ENCODE data around the gene UBXN1.
"Not testable (repeated sequence)": the region's sequence is repeated elsewhere in the genome, so short reads cannot be mapped to it uniquely, and the experiment has no call there.

The UBXN1 gene

GRCh38 chr11:62665599-62666258 is 13.1 kb downstream of the UBXN1 start:
- peak; percentile 34 for DNase-seq (ENCODE audit: low read depth)
- peak overlapping the region; percentile 99 for H3K4me3 ChIP-seq (ENCODE audit: low read length)
- no peak for TF ChIP-seq CTCF (IDR thresholded peaks at IDR 0.05; ENCODE audit: insufficient read depth, low read depth, low read length, missing control alignments)

GRCh38 chr11:62665075-62665598 is 13.7 kb downstream of the UBXN1 start, which contains the start of the genes C11orf98 and CSKMT:
Gene C11orf98, minus strand, starts transcription at chr11:62665210. Its CDS starts 41 bp downstream, at chr11:62665169.
Gene CSKMT, plus strand, starts transcription at chr11:62665312. Its CDS starts 568 bp downstream, at chr11:62665880.
- peak; percentile 91 for DNase-seq (ENCODE audit: low read depth)
- no peak for TF ChIP-seq CTCF (IDR thresholded peaks at IDR 0.05; ENCODE audit: insufficient read depth, low read depth, low read length, missing control alignments)

DNA sequence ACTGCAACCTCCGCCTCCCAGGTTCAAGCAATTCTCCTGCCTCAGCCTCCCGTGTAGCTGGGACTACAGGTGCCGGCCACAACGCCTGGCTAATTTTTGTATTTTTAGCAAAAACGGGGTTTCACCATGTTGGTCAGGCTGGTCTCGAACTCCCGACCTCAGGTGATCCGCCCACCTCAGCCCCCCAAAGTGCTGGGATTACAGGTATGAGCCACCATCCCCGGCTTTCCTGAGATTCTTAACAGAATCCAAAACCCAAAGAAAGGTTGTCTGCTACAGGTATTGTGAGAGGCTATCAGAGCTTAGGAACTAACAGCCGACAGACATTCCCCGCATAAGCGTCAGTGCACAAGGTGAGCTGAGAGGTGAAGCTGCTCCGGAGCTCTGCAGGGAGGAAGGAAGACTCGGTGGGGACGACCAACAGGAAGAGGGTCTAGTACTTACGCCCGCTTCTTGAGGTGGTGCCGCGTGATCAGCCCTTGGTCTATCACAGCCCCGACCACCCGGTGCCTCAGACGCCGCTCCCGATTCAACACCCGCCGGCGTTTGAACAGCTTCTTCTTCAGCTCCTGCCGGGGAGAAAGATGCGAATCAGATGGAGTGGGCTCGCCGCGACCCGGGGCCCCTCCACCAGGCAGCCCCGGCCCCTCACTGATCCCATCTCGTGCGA is 14.3 kb downstream of the UBXN1 start:
- no peak for TF ChIP-seq CTCF (IDR thresholded peaks at IDR 0.05; ENCODE audit: insufficient read depth, low read depth, low read length, missing control alignments)
- peak; percentile 81 for DNase-seq (ENCODE audit: low read depth)
- H3K4me3 ChIP-seq (ENCODE audit: low read length) = peak overlapping the region; percentile 99

More at GRCh38 chr11:62665075-62665598, 13.7 kb downstream of the UBXN1 start, which contains the start of the genes C11orf98 and CSKMT:
- H3K4me3 ChIP-seq (ENCODE audit: low read length) = peak within 1 kb of the TSS; percentile 99

- DNase-seq (ENCODE audit: low read depth) = no peak
- TF ChIP-seq CTCF (IDR thresholded peaks at IDR 0.05; ENCODE audit: insufficient read depth, low read depth, low read length, missing control alignments) = no peak
- no peak overlapping the region for H3K4me3 ChIP-seq (ENCODE audit: low read length)
Measured at GRCh38 chr11:62656796-62657429, 22.0 kb downstream of the UBXN1 start.

DNA sequence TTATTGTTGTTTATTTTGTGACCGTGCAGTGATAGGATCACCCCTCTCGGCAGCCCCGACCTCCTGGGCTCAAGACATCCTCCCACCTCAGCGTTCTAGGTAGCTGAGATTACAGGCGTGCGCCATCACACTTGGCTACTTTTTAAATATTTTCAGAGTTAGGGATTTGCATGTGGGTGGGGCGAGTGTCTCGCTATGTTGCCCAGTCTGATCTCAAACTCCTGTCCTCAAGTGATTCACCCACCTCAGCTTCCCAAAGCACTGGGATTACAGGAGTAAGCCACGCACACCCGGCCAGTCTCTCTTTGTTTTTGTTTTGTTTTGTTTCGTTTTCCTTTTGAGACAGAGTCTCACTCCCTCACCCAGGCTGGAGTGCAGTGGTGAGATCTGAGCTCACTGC is 24.6 kb downstream of the UBXN1 start:
- no peak for TF ChIP-seq CTCF (IDR thresholded peaks at IDR 0.05; ENCODE audit: insufficient read depth, low read depth, low read length, missing control alignments)
- no peak for DNase-seq (ENCODE audit: low read depth)
- H3K4me3 ChIP-seq (ENCODE audit: low read length) = no peak overlapping the region

DNA sequence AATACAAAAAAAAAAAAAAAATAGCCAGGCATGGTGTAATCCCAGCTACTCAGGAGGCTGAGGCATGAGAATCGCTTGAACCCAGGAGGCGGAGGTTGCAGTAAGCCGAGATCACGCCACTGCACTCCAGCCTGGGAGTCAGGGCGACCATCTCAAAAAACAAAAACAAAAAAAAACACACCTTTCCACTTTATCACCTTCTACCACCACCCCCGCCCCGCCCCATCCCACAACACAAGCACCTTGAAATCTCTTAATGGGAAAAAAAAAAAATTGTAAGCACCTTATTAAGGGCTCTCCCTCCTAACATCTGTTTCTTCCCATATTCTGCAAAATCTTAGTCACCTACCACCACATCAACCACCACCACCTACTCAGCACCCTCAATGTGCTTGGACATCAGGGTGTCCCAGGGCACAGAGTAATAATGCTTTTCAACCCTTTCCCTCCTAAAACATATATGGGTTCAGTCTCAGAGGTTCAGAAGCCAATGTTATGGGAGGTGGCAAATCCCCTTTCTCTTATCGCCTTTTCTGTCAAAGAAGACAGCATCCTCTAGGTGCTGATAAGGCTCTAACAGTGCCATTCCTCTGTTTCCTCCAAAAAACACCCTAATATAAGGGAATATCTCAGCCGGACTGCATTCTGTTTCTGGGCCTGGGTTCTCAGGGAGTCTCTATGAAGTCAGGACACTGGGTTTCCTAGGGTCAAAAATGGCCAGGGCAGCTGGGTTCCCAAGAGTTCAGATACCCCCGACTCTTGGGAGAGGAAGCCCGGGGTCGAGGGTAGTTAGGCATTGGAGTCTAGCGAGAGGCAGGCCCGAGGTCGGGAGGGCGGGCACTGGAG is 26.5 kb downstream of the UBXN1 start:
- peak overlapping the region; percentile 96 for H3K4me3 ChIP-seq (ENCODE audit: low read length)
- TF ChIP-seq CTCF (IDR thresholded peaks at IDR 0.05; ENCODE audit: insufficient read depth, low read depth, low read length, missing control alignments) = no peak
- no peak for DNase-seq (ENCODE audit: low read depth)

DNA sequence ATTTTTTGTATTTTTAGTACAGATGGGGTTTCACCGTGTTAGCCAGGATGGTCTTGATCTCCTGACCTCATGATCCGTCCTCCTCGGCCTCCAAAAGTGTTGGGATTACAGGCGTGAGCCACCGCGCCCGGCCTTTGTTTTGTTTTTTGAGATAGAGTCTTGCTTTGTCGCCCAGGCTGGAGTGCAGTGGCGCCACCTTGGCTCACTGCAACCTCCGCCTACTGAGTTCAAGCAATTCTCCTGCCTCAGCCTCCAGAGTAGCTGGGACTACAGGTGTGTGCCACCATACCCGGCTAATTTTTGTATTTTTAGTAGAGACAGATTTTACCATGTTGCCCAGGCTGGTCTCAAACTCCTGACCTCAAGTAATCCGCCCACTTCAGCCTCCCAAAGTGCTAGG is 28.6 kb downstream of the UBXN1 start:
- H3K4me3 ChIP-seq (ENCODE audit: low read length); DNase-seq (ENCODE audit: low read depth): not testable (repeated sequence)

All from epithelial cell of esophagus (primary cell).